Left ventricle myocardium inferior (tissue), 1 donor: ENCODE data around the gene MPP2. TPM values are rescaled to one million over a fixed set of nuclear protein-coding genes. Genes with fewer than 3 reads are reported as not detected.
A peak's percentile ranks its signal among the peaks of the same experiment; 100 is the strongest.

Experiments used
- DNase-seq: peaks from one replicate; pipeline ENCODE4 v3.0.0-alpha.2; 2020
- H3K27ac ChIP-seq: fragments of 200-600 bp; replicated peaks from 2 replicates; pipeline ENCODE4 v1.8.0; 2021
- H3K27me3 ChIP-seq: fragments of 200-600 bp; 2 replicates; pipeline ENCODE4 v1.8.0; 2021; ENCODE audit warnings: low read depth
- H3K36me3 ChIP-seq: fragments of 200-600 bp; 2 replicates; pipeline ENCODE4 v1.8.0; 2021
- H3K4me1 ChIP-seq: fragments of 200-600 bp; 2 replicates; pipeline ENCODE4 v1.8.0; 2021
- H3K4me3 ChIP-seq: fragments of 200-600 bp; 2 replicates; pipeline ENCODE4 v1.8.0; 2021; ENCODE audit warnings: mild to moderate bottlenecking, moderate library complexity
- H3K9me3 ChIP-seq: fragments of 200-600 bp; replicated peaks from 2 replicates; pipeline ENCODE4 v1.8.0; 2021
- intact Hi-C: fragments of 100-400 bp; cut with micrococcal nuclease; formaldehyde crosslinking; loops from one replicate; pipeline ENCODE4 v1.11.0; 2022
- total RNA-seq: library from RNA; stranded (reverse); fragmentation: NEBNext Ultra II Directional; extraction: Animal tissue kit (Norgen Biotek cat#: 25700); gene quantifications from one replicate; pipeline ENCODE4 v1.2.1, GENCODE V29; 2021
- TF ChIP-seq, protein P1 (sequence below): fragments of 200-600 bp; IDR thresholded peaks from 2 replicates; pipeline ENCODE4 v1.8.0; 2021; ENCODE audit warnings: antibody characterized with exemption, mild to moderate bottlenecking, borderline replicate concordance
- donor health status: DM: no; HTN: yes; CAD: no; lungs with severe emphysema.

The MPP2 gene
- total RNA-seq, 1 donor from 2014 or later = 12.1 TPM

DNA sequence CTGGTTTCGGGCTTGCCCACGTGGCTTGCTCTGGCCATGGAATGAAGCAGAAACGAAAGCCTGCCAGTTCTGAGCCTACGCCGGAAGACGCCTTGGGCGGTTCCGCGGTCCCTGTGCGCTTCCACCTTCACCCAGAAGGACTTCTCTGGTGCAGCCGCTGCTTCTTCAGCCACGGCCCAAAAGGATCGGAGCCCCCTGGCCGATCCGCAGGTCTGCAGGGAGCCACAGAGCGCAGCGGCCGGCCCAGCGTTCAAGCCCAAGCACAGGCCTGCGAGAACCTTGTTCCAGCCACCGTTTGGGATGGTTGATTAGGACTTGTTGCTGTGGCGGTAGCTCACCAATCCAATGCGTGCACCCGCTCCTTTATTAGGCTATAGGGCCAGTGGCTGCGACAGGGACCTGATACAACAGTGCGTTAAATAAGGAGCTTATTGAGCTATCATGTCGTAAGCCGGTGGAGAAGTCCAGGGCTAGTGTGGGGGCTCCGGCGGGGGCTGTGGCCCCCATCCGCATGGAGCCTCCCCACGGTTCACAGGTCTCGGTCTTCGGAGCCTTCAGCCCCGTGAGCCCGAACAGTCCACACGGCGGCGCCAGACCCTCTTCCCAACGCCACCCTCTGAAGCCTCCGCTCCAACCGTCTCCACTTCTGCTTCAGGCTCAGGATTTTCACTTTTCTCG, 10.2 kb upstream of the MPP2 start:
- peak overlapping the region; percentile 60 for H3K4me3 ChIP-seq
- no peaks in the 10 kb centered on the region for H3K36me3 ChIP-seq
- TF ChIP-seq, protein P1, sequence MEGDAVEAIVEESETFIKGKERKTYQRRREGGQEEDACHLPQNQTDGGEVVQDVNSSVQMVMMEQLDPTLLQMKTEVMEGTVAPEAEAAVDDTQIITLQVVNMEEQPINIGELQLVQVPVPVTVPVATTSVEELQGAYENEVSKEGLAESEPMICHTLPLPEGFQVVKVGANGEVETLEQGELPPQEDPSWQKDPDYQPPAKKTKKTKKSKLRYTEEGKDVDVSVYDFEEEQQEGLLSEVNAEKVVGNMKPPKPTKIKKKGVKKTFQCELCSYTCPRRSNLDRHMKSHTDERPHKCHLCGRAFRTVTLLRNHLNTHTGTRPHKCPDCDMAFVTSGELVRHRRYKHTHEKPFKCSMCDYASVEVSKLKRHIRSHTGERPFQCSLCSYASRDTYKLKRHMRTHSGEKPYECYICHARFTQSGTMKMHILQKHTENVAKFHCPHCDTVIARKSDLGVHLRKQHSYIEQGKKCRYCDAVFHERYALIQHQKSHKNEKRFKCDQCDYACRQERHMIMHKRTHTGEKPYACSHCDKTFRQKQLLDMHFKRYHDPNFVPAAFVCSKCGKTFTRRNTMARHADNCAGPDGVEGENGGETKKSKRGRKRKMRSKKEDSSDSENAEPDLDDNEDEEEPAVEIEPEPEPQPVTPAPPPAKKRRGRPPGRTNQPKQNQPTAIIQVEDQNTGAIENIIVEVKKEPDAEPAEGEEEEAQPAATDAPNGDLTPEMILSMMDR = peak; percentile 64
- H3K9me3 ChIP-seq = no peaks in the 10 kb centered on the region
- DNase-seq = peak; percentile 43
- H3K4me1 ChIP-seq = peaks cover 13% of the 10 kb centered on the region
- H3K27me3 ChIP-seq = peaks cover 4% of the 10 kb centered on the region
- intact Hi-C loops = no loop called here
- H3K27ac ChIP-seq = peak overlapping the region; percentile 19

DNA sequence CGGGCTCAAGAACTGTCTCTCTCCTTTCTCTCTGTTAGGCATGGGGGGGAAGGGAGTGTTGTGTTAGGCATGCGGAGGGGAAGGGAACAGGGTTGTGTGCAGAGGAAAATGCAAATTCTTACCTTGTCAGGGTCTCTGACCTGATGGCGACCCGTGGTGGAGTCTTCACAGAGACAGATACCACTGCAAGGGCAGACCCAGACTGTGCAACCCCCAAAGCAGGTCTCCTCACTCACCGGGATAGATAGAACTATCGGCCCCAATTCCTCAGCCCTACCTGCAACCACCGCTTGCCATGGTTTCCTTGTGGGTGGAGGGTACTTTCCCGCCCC, 9.6 kb upstream of the MPP2 start:
- intact Hi-C loops = no loop called here
- Histone ChIP-seq H3K27me3 (no peaks in the 10 kb centered on the region), H3K4me3 (peak overlapping the region; percentile 60), H3K36me3 (no peaks in the 10 kb centered on the region), H3K4me1 (peaks cover 13% of the 10 kb centered on the region), H3K9me3 (no peaks in the 10 kb centered on the region), H3K27ac (no peak overlapping the region)
- TF ChIP-seq, protein P1 = no peak
- DNase-seq = no peak

DNA sequence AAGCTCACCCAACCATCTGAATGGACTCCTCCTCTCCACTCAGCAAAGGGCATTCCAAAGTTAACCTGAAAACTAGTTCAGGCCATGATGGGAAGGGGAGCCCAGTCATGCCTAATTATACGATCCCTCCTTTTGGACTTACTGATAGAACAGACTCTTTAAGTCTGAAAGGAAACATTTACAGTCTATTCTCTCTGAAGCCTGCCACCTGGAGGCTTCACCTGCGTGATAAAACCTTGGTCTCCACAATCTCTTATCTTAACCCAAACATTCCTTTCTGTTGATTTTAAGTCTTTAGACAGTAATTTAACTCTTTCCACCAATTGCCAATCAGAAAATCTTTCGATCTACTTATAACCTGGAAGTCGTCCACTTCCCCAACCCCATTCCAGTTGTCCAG, 9.0 kb upstream of the MPP2 start:
- H3K4me1 ChIP-seq = peaks cover 18% of the 10 kb centered on the region
- H3K9me3 ChIP-seq = no peaks in the 10 kb centered on the region
- H3K27me3 ChIP-seq = no peaks in the 10 kb centered on the region
- TF ChIP-seq, protein P1 = no peak
- H3K27ac ChIP-seq = no peak overlapping the region
- intact Hi-C loops = no loop called here
- DNase-seq = no peak
- H3K4me3 ChIP-seq = no peak overlapping the region
- H3K36me3 ChIP-seq = no peaks in the 10 kb centered on the region

DNA sequence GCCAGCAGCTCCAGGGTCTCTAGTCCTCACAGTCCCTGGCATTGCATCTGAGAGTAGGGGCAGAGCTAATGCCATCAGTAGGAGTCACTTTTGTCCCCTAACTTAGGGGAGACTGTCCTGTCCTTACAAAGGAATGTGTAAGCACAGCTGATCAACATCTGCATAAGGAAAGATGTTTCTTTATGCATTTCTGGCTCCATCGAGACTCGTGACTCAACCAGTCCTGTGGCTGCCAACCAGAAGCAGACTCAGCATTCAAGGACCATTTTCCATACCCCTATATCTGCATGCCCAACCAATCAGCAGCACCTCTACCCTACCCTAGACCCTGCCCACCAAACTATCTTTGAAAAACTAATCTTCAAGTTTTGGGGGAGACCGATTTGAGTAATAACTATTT, 8.2 kb upstream of the MPP2 start:
- no peak for DNase-seq
- Histone ChIP-seq H3K27ac (no peak overlapping the region), H3K36me3 (no peaks in the 10 kb centered on the region), H3K4me1 (peaks cover 24% of the 10 kb centered on the region), H3K9me3 (no peaks in the 10 kb centered on the region), H3K4me3 (no peak overlapping the region), H3K27me3 (no peaks in the 10 kb centered on the region)
- TF ChIP-seq, protein P1 = no peak
- intact Hi-C loops = no loop called here

DNA sequence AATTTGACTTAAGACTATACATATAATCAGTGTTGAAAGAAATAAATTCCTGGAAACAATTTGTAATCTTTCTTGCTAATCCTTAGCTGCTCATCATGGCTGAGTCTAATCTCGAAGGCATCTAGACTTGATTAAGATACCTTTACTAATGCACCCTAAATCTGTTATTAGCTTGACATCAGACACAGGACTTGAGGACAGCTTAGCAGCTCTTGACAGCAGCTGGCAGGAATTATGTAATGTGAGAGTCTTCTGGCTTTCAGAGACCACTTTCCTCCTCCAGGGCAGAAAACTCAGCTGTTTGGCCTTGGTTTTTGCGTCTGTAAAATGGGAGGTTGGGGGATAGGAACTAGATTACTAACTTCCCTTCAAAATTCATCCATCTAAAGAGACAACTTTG, 7.1 kb upstream of the MPP2 start:
- Histone ChIP-seq H3K27me3 (no peaks in the 10 kb centered on the region), H3K27ac (no peak overlapping the region), H3K4me3 (no peak overlapping the region), H3K4me1 (peaks cover 24% of the 10 kb centered on the region), H3K9me3 (no peaks in the 10 kb centered on the region), H3K36me3 (no peaks in the 10 kb centered on the region)
- intact Hi-C loops = no loop called here
- TF ChIP-seq, protein P1 = no peak
- DNase-seq = no peak
